Natural killer cell (primary cell): ENCODE measurements around the gene NKAIN4. TPM values are rescaled to one million over a fixed set of nuclear protein-coding genes. Genes with fewer than 3 reads are reported as not detected.

Source experiments
- ATAC-seq, 3 donors: fragments of 150-1000 bp in 2 of 3; fragments of 200-7000 bp in 1 of 3; cut with Tn5 transposase; 1 replicate in 1 of 3; 2 replicates in 2 of 3; pipeline ENCODE4 v1.10.0; 2021; ENCODE audit warnings: mild to moderate bottlenecking in 2 of 3, moderate library complexity in 2 of 3
- DNase-seq, 2 donors: peaks; one replicate each; pipeline versions ENCODE4 v3.0.0 to v3.0.0-alpha.2; 2013 to 2021; ENCODE audit warnings: mixed read lengths in 1 of 2
- H3K27ac ChIP-seq: one replicate; pipeline ENCODE4 v1.5.1; 2013; ENCODE audit warnings: mild to moderate bottlenecking, low read length
- H3K27me3 ChIP-seq: one replicate; pipeline ENCODE4 v1.6.1; 2013; ENCODE audit warnings: low read length; ENCODE audit not compliant: control insufficient read depth, insufficient read depth
- H3K36me3 ChIP-seq: one replicate; pipeline ENCODE4 v1.6.1; 2013; ENCODE audit warnings: low read length; ENCODE audit not compliant: control insufficient read depth, insufficient read depth
- H3K4me1 ChIP-seq: one replicate; pipeline ENCODE4 v1.6.1; 2013; ENCODE audit warnings: low read length; ENCODE audit not compliant: control insufficient read depth, insufficient read depth
- H3K4me3 ChIP-seq: one replicate; pipeline ENCODE4 v1.5.1; 2013; ENCODE audit warnings: low read length
- H3K9me3 ChIP-seq: one replicate; pipeline ENCODE4 v1.6.1; 2013; ENCODE audit warnings: low read length; ENCODE audit not compliant: control insufficient read depth, insufficient read depth
- H3K27ac Mint-ChIP-seq, 2 donors: one replicate each; pipeline ENCODE4 v1.8.0; 2022; ENCODE audit warnings: mild to moderate bottlenecking in 2 of 2, mixed read lengths in 2 of 2, moderate library complexity in 1 of 2
- H3K27me3 Mint-ChIP-seq, 2 donors: one replicate each; pipeline ENCODE4 v1.8.0; 2022; ENCODE audit warnings: low read depth in 2 of 2, mixed read lengths in 2 of 2
- H3K36me3 Mint-ChIP-seq: one replicate; pipeline ENCODE4 v1.8.0; 2022; ENCODE audit warnings: mixed read lengths
- H3K4me1 Mint-ChIP-seq, 2 donors: one replicate each; pipeline ENCODE4 v1.8.0; 2022; ENCODE audit warnings: mixed read lengths in 2 of 2
- H3K4me3 Mint-ChIP-seq: one replicate; pipeline ENCODE4 v1.8.0; 2022; ENCODE audit warnings: mild to moderate bottlenecking, moderate library complexity, mixed read lengths
- H3K9me3 Mint-ChIP-seq, 2 donors: one replicate each; pipeline ENCODE4 v1.8.0; 2022; ENCODE audit warnings: mixed read lengths in 2 of 2
- WGBS: methylation state at CpG from one replicate; pipeline ENCODE4 v1.1.7; 2013; ENCODE audit warnings: missing lambda C conversion rate; ENCODE audit not compliant: insufficient coverage; 5-methylcytosine and 5-hydroxymethylcytosine counted together
- intact Hi-C: fragments of 100-400 bp; cut with micrococcal nuclease; formaldehyde crosslinking; loops from one replicate; pipeline ENCODE4 v1.14.2; 2022
- total RNA-seq, 4 donors: library from RNA; stranded (reverse); fragments of 120-200 nt in 1 of 4; gene quantifications; one replicate each; pipeline versions ENCODE4 v1.2.3 to v1.2.4, GENCODE V29; 2013 to 2022
- TF ChIP-seq, protein P1 (sequence below): fragments of 200-600 bp; IDR thresholded peaks from one replicate; pipeline ENCODE4 v1.8.0; 2022; ENCODE audit warnings: antibody characterized with exemption

The NKAIN4 gene
- total RNA-seq, 3 donors from 2014 or later (not counting 1 experiment from before 2014, with no cell fraction given) = not detected

- Mint-ChIP-seq H3K4me3 (no peak overlapping the region), H3K27me3 (peaks cover 7 to 15% of the 10 kb centered on the region in 2 donors), H3K27ac (no peak overlapping the region), H3K9me3 (no peaks in the 10 kb centered on the region), H3K36me3 (no peaks in the 10 kb centered on the region), H3K4me1 (no peaks in the 10 kb centered on the region)
- TF ChIP-seq, protein P1, sequence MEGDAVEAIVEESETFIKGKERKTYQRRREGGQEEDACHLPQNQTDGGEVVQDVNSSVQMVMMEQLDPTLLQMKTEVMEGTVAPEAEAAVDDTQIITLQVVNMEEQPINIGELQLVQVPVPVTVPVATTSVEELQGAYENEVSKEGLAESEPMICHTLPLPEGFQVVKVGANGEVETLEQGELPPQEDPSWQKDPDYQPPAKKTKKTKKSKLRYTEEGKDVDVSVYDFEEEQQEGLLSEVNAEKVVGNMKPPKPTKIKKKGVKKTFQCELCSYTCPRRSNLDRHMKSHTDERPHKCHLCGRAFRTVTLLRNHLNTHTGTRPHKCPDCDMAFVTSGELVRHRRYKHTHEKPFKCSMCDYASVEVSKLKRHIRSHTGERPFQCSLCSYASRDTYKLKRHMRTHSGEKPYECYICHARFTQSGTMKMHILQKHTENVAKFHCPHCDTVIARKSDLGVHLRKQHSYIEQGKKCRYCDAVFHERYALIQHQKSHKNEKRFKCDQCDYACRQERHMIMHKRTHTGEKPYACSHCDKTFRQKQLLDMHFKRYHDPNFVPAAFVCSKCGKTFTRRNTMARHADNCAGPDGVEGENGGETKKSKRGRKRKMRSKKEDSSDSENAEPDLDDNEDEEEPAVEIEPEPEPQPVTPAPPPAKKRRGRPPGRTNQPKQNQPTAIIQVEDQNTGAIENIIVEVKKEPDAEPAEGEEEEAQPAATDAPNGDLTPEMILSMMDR = no peak
- no peak overlapping the region for H3K27ac ChIP-seq
- no peaks in the 10 kb centered on the region for H3K9me3 ChIP-seq
- no peak for DNase-seq
- intact Hi-C loops = no loop called here
- 93% methylated on average over 10 of the region's 10 CpGs for WGBS
- no peaks in the 10 kb centered on the region for H3K36me3 ChIP-seq
- no peaks in the 10 kb centered on the region for H3K27me3 ChIP-seq
- no peak for ATAC-seq
- no peak overlapping the region for H3K4me3 ChIP-seq
- no peaks in the 10 kb centered on the region for H3K4me1 ChIP-seq
Measured at GRCh38 chr20:63244468-63244867, 9.8 kb downstream of the NKAIN4 start.

DNA sequence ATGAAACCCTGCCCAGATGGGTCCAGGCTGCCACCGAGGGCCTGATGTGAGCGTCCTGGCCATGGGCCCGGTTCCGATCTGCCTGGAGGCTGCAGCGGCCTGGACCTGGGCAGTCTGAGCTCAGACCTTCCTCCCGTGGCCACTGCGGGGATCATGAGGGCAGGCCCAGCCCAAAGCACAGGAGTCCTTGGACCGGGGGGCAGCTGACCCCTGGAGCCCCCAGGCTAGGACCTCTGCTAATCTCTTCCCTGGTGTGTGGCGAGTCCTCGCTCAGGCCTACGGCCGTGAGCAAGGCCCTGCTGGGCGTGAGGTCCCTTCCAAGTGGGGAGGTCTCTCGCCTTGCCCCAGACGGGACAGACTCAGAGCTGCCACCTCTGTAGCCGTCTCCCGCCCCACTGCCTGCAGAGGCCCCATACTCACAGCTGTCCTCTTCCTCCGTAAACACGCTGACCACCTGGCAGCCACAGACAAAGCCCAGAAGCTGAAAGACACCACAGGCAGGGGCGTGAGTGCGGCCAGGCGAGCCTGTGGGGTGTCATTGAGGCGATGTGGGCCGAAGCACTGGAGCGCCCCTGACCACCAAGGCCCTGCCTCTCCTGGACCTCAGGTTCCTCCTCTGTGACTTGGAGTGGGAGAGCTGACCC is 10.5 kb downstream of the NKAIN4 start:
- WGBS = 84% methylated on average over 25 of the region's 25 CpGs
- peaks cover 4 to 11% of the 10 kb centered on the region in 2 donors for H3K27me3 Mint-ChIP-seq
- no peaks in the 10 kb centered on the region for H3K27me3 ChIP-seq
- no peaks in the 10 kb centered on the region for H3K9me3 ChIP-seq
- no peak overlapping the region for H3K4me3 Mint-ChIP-seq
- H3K4me1 ChIP-seq = no peaks in the 10 kb centered on the region
- intact Hi-C loops = no loop called here
- no peaks in the 10 kb centered on the region for H3K36me3 Mint-ChIP-seq
- no peak overlapping the region for H3K27ac Mint-ChIP-seq
- DNase-seq (no peak), ATAC-seq (no peak)
- TF ChIP-seq, protein P1 = no peak
- no peaks in the 10 kb centered on the region for H3K36me3 ChIP-seq
- no peak overlapping the region for H3K4me3 ChIP-seq
- no peak overlapping the region for H3K27ac ChIP-seq
- H3K4me1 Mint-ChIP-seq = no peaks in the 10 kb centered on the region
- no peaks in the 10 kb centered on the region for H3K9me3 Mint-ChIP-seq

- Mint-ChIP-seq H3K27ac (no peak overlapping the region), H3K9me3 (no peaks in the 10 kb centered on the region), H3K4me3 (no peak overlapping the region), H3K4me1 (no peaks in the 10 kb centered on the region), H3K36me3 (no peaks in the 10 kb centered on the region), H3K27me3 (peaks cover 0 to 7% of the 10 kb centered on the region in 2 donors)
- H3K36me3 ChIP-seq = no peaks in the 10 kb centered on the region
- DNase-seq (no peak), ATAC-seq (peak in 1 of 3 donors; percentile 25)
- no peaks in the 10 kb centered on the region for H3K27me3 ChIP-seq
- no peaks in the 10 kb centered on the region for H3K9me3 ChIP-seq
- WGBS = 92% methylated on average over 21 of the region's 21 CpGs
- intact Hi-C loops = no loop called here
- H3K4me3 ChIP-seq = no peak overlapping the region
- TF ChIP-seq, protein P1 = no peak
- no peak overlapping the region for H3K27ac ChIP-seq
- no peaks in the 10 kb centered on the region for H3K4me1 ChIP-seq
Measured at GRCh38 chr20:63242736-63243135, 11.5 kb downstream of the NKAIN4 start.

GRCh38 chr20:63241272-63241671 is 13.0 kb downstream of the NKAIN4 start:
- Histone ChIP-seq H3K4me3 (no peak overlapping the region), H3K27ac (no peak overlapping the region), H3K4me1 (no peaks in the 10 kb centered on the region), H3K27me3 (no peaks in the 10 kb centered on the region), H3K9me3 (no peaks in the 10 kb centered on the region), H3K36me3 (no peaks in the 10 kb centered on the region)
- no peaks in the 10 kb centered on the region for H3K36me3 Mint-ChIP-seq
- H3K4me1 Mint-ChIP-seq = no peaks in the 10 kb centered on the region
- H3K27me3 Mint-ChIP-seq = peaks cover 0 to 7% of the 10 kb centered on the region in 2 donors
- intact Hi-C loops = no loop called here
- 66% methylated on average over 11 of the region's 11 CpGs for WGBS
- H3K4me3 Mint-ChIP-seq = no peak overlapping the region
- TF ChIP-seq, protein P1 = no peak
- DNase-seq (no peak), ATAC-seq (no peak)
- no peak overlapping the region for H3K27ac Mint-ChIP-seq
- H3K9me3 Mint-ChIP-seq = no peaks in the 10 kb centered on the region
